Kidney (tissue), 22 donors: ENCODE measurements around the gene WDR38. TPM values are rescaled to one million over a fixed set of nuclear protein-coding genes. Genes with fewer than 3 reads are reported as not detected.

Experiments
- DNase-seq, 5 donors: peaks; one replicate each; pipeline ENCODE4 v3.0.0-alpha.2; 2013 to 2020
- FAIRE-seq: peaks from 2 replicates; lab custom pipeline; 2012; peaks lifted over from hg19 to GRCh38; lab: Jason Lieb, UNC
- H3K27ac ChIP-seq, 2 donors: one replicate each; pipeline ENCODE4 v1.7.0; 2013; ENCODE audit warnings: low read depth in 2 of 2, low read length in 2 of 2, inconsistent platforms in 1 of 2
- H3K27me3 ChIP-seq: one replicate; pipeline ENCODE4 v1.7.1; 2013; ENCODE audit warnings: low read length, inconsistent platforms; ENCODE audit not compliant: control insufficient read depth, insufficient read depth
- H3K36me3 ChIP-seq, 3 donors: one replicate each; pipeline versions ENCODE4 v1.7.0 to v1.7.1; 2013; ENCODE audit warnings: low read length in 3 of 3, control low read depth in 1 of 3, inconsistent platforms in 1 of 3; ENCODE audit not compliant: insufficient read depth in 3 of 3, control insufficient read depth in 2 of 3
- H3K4me1 ChIP-seq, 3 donors: one replicate each; pipeline versions ENCODE4 v1.7.0 to v1.7.1; 2013; ENCODE audit warnings: low read length in 3 of 3, inconsistent platforms in 1 of 3, low read depth in 1 of 3; ENCODE audit not compliant: control insufficient read depth in 2 of 3, insufficient read depth in 2 of 3
- H3K4me3 ChIP-seq, 3 donors: one replicate each; pipeline versions ENCODE4 v1.7.0 to v1.8.1; 2013; ENCODE audit warnings: low read length in 3 of 3, control low read depth in 1 of 3, inconsistent platforms in 1 of 3
- H3K9ac ChIP-seq, 3 donors: one replicate each; pipeline versions ENCODE4 v1.7.0 to v1.7.1; 2013; ENCODE audit warnings: low read length in 3 of 3, control low read depth in 1 of 3, inconsistent platforms in 1 of 3
- H3K9me3 ChIP-seq, 3 donors: one replicate each; pipeline versions ENCODE4 v1.7.0 to v1.7.1; 2013; ENCODE audit warnings: low read length in 3 of 3, control low read depth in 1 of 3, inconsistent platforms in 1 of 3; ENCODE audit not compliant: control insufficient read depth in 2 of 3, insufficient read depth in 1 of 3
- intact Hi-C: fragments of 100-400 bp; cut with DNase I; formaldehyde crosslinking; loops from one replicate; pipeline ENCODE4 v1.11.1; 2022
- long read RNA-seq, 10 donors: library from polyadenylated mRNA in 1 of 10; unstranded in 1 of 10; transcript quantifications; one replicate each; pipeline ENCODE4 v2.0.0 and lab custom pipeline, GENCODE V29; 2021 to 2026
- polyA plus RNA-seq: library from polyadenylated mRNA; stranded (reverse); fragments of 350-450 nt; fragmentation: Illumina TruSeq; extraction: RNeasy Lipid Tissue Mini Kit (QIAGEN cat#74804); gene quantifications from one replicate; pipeline ENCODE4 v1.2.3, GENCODE V29; 2014; ENCODE audit warnings: low read depth, low replicate concordance; ENCODE audit not compliant: insufficient read depth
- total RNA-seq: library from RNA; stranded (reverse); fragmentation: NEBNext Ultra II Directional; extraction: Animal tissue kit (Norgen Biotek cat#: 25700); gene quantifications from one replicate; pipeline ENCODE4 v1.2.1, GENCODE V29; 2021
- TF ChIP-seq, protein P1 (sequence below): IDR thresholded peaks from 3 replicates; pipeline ENCODE4 v1.5.1; 2012; ENCODE audit warnings: mild to moderate bottlenecking, moderate library complexity, borderline replicate concordance; ENCODE audit not compliant: insufficient read depth; ENCODE audit errors: extremely low read depth
- donor health status: control.
- donor health status: control.
- donor health status: control.
- donor health status: control.
- donor health status: control.
- donor health status: DM: yes; HTN: yes; CAD: no.
- donor health status: Normal renal cell carcinoma (clear cell type).

WDR38 gene
- total RNA-seq = 0.31 TPM
- not detected for polyA plus RNA-seq
- long read RNA-seq, donor 1, partial matches to known transcripts = 928 of 2,219 reads
- long read RNA-seq, donor 1, other reads (novel, unspliced or antisense) = 1,291 of 2,219 reads
- long read RNA-seq, donor 2 = 0 reads
- long read RNA-seq, donor 3, partial matches to known transcripts = 3,830 of 3,873 reads
- long read RNA-seq, donor 3, other reads (novel, unspliced or antisense) = 43 of 3,873 reads
- long read RNA-seq, donor 4 = 0 reads
- long read RNA-seq, donor 5 = 0 reads
- long read RNA-seq, donor 6, partial matches to known transcripts = 6,387 of 6,447 reads
- long read RNA-seq, donor 6, other reads (novel, unspliced or antisense) = 60 of 6,447 reads
- long read RNA-seq, donor 7, partial matches to known transcripts = 1 of 1 reads
- long read RNA-seq, donor 7, other reads (novel, unspliced or antisense) = 0 of 1 reads
- long read RNA-seq, donor 8, partial matches to known transcripts = 3,013 of 3,052 reads
- long read RNA-seq, donor 8, other reads (novel, unspliced or antisense) = 39 of 3,052 reads
- long read RNA-seq, donor 9, partial matches to known transcripts = 1,689 of 1,689 reads
- long read RNA-seq, donor 9, other reads (novel, unspliced or antisense) = 0 of 1,689 reads
- long read RNA-seq, donor 10, partial matches to known transcripts = 1,251 of 3,213 reads
- long read RNA-seq, donor 10, other reads (novel, unspliced or antisense) = 1,962 of 3,213 reads

DNA sequence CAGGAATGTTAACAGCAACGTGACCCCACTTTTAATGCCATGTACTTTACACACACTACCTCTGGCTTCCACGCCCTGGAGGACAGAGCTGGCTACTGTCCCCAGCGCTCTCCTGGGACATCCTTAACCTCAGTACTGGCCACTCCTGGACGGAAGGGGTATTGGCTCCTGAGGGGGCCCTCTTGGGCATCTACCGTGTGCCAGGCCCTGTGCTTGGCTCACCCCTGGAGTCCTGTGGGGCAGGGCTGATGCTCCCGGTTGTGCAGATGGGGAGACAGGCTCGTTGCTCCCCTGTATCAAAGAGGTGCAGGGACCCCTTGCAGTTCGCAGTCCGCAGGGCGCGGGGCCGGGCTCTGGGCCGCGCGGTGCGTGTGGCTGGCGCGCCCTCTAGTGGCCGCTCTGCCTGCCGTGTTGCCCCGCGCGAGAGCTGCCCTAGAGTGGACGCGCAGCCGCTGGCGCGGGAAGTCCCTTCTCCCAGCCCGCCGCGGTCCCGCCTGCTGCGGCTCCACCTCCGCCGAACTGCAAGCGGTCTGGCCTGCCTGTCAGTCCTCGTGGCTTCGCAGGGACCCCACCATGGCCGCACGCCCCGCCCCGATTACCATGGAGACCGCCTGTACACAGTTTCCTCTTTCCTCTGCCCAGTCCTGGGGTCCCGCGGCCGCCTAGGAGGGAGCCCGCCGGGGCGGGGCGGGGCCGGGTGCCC, at the start of gene WDR38:
Gene WDR38 (plus strand): TSS at position 632 of the 703 bp plus-strand sequence. CDS start 72 bp downstream, outside the sequence.
- no peak within 1 kb of the TSS for H3K27ac ChIP-seq
- DNase-seq = peak; percentile 75 to 91 (median 83)
- peaks cover 0 to 10% (median 0%) of the 10 kb centered on the region in 3 donors for H3K4me1 ChIP-seq
- H3K9ac ChIP-seq = peak within 1 kb of the TSS in 1 of 3 donors; percentile 37
- intact Hi-C loops = loop anchor here (5.0 kb wide), 1 partner anchor 76 kb away; the partner anchor contains the start of gene OLFML2A
- TF ChIP-seq, protein P1, sequence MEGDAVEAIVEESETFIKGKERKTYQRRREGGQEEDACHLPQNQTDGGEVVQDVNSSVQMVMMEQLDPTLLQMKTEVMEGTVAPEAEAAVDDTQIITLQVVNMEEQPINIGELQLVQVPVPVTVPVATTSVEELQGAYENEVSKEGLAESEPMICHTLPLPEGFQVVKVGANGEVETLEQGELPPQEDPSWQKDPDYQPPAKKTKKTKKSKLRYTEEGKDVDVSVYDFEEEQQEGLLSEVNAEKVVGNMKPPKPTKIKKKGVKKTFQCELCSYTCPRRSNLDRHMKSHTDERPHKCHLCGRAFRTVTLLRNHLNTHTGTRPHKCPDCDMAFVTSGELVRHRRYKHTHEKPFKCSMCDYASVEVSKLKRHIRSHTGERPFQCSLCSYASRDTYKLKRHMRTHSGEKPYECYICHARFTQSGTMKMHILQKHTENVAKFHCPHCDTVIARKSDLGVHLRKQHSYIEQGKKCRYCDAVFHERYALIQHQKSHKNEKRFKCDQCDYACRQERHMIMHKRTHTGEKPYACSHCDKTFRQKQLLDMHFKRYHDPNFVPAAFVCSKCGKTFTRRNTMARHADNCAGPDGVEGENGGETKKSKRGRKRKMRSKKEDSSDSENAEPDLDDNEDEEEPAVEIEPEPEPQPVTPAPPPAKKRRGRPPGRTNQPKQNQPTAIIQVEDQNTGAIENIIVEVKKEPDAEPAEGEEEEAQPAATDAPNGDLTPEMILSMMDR = peak; percentile 94
- H3K4me3 ChIP-seq = peak within 1 kb of the TSS in 2 of 3 donors; percentile 33 to 43
- FAIRE-seq = no peak
- peaks cover 0 to 9% (median 4%) of the 10 kb centered on the region in 3 donors for H3K36me3 ChIP-seq
- H3K27me3 ChIP-seq = no peaks in the 10 kb centered on the region
- no peaks in the 10 kb centered on the region for H3K9me3 ChIP-seq

DNA sequence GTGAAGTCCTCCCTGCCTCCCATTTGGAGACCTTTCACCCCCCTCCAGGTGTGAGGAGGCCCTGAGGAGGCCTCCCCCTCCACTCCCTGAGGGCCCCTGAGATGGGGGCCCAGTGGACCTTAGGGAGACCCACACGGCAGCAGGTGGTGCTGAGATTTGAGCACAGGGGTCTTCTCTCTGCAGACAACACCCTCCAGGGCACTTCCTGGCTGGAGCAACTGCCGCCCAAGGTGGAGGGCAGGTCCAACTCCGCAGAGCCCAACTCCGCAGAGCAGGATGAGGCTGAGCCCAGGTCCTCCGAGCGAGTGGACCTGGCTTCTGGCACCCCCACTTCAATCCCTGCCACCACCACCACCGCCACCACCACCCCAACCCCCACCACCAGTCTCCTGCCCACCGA, 49.3 kb upstream of the WDR38 start:
- intact Hi-C loops = no loop called here

DNA sequence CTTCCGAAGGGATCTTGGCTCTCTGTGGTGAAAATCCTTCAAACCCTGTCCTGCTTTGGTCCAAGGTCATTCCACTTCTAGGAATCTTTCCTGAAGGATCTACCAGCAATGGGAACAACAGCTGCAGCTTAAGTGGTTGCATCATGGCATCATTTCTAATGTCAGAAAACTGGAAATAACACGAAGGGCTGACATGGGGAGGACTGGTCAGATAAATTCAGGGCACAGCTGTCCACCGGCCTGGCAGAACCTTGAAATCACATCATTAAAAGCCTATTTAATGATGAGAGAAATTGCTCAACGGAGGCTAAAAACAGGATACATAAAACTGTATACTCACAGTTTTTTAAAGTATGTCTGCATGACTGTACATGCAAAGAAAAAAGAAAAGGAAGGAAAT, 48.1 kb upstream of the WDR38 start:
- Histone ChIP-seq H3K27me3 (no peaks in the 10 kb centered on the region), H3K4me3 (no peak overlapping the region), H3K36me3 (no peaks in the 10 kb centered on the region), H3K4me1 (peaks cover 0 to 3% (median 0%) of the 10 kb centered on the region in 3 donors), H3K27ac (no peak overlapping the region), H3K9me3 (no peaks in the 10 kb centered on the region), H3K9ac (no peak overlapping the region)
- DNase-seq (no peak), FAIRE-seq (no peak)
- intact Hi-C loops = no loop called here
- TF ChIP-seq, protein P1 = no peak

More for the DNA sequence above, 49.3 kb upstream of the WDR38 start:
- DNase-seq (no peak), FAIRE-seq (no peak)
- TF ChIP-seq, protein P1 = no peak
- Histone ChIP-seq H3K9me3 (no peaks in the 10 kb centered on the region), H3K27me3 (no peaks in the 10 kb centered on the region), H3K4me3 (no peak overlapping the region), H3K36me3 (no peaks in the 10 kb centered on the region), H3K4me1 (peaks cover 0 to 11% (median 0%) of the 10 kb centered on the region in 3 donors), H3K27ac (no peak overlapping the region), H3K9ac (no peak overlapping the region)
